DND-41 (cell line): Measurements from ENCODE around the gene ADGRB3.

Source experiments
- ATAC-seq: fragments of 200-7000 bp; cut with Tn5 transposase; 3 replicates; pipeline ENCODE4 v1.9.1; 2021; ENCODE audit warnings: low read depth; ENCODE audit not compliant: insufficient read depth
- DNase-seq: peaks from one replicate; pipeline ENCODE4 v3.0.0-alpha.2; 2020
- H2AFZ ChIP-seq: 2 replicates; pipeline ENCODE4 v1.6.0; 2012; ENCODE audit warnings: low read depth, low read length
- H3K27ac ChIP-seq: 2 replicates; pipeline ENCODE4 v1.5.1; 2012; ENCODE audit warnings: low read length, inconsistent platforms
- H3K27me3 ChIP-seq: fragments of 200-600 bp; sonication (generic); 2 replicates; pipeline ENCODE4 v1.6.0; 2012; ENCODE audit warnings: low read length, mild to moderate bottlenecking, inconsistent platforms; ENCODE audit not compliant: insufficient read depth, poor library complexity
- H3K36me3 ChIP-seq: 2 replicates; pipeline ENCODE4 v1.5.1; 2012; ENCODE audit warnings: low read length, inconsistent platforms; ENCODE audit not compliant: insufficient read depth
- H3K4me1 ChIP-seq: 2 replicates; pipeline ENCODE4 v1.5.1; 2012; ENCODE audit warnings: mild to moderate bottlenecking, low read length; ENCODE audit not compliant: insufficient read depth
- H3K4me2 ChIP-seq: 2 replicates; pipeline ENCODE4 v1.6.0; 2012; ENCODE audit warnings: mild to moderate bottlenecking, moderate library complexity, low read length, inconsistent platforms; ENCODE audit not compliant: insufficient read depth
- H3K4me3 ChIP-seq, 2 experiments: fragments of 200-600 bp in 1 of 2; shearing (Covaris generic) in 1 of 2; 2 replicates each; pipeline ENCODE4 v1.5.1; 2012 to 2016; ENCODE audit warnings: inconsistent platforms in 2 of 2, low read length in 2 of 2, mild to moderate bottlenecking in 2 of 2, low read depth in 1 of 2, moderate library complexity in 1 of 2
- H3K79me2 ChIP-seq: 2 replicates; pipeline ENCODE4 v1.6.0; 2012; ENCODE audit warnings: low read length, inconsistent platforms; ENCODE audit not compliant: insufficient read depth
- H3K9ac ChIP-seq: 2 replicates; pipeline ENCODE4 v1.6.0; 2012; ENCODE audit warnings: low read depth, mild to moderate bottlenecking, inconsistent platforms, low read length, moderate library complexity
- H3K9me3 ChIP-seq: 2 replicates; pipeline ENCODE4 v1.5.1; 2012; ENCODE audit warnings: low read length, moderate library complexity, mild to moderate bottlenecking, inconsistent platforms; ENCODE audit not compliant: insufficient read depth, severe bottlenecking
- H4K20me1 ChIP-seq: 2 replicates; pipeline ENCODE4 v1.6.0; 2012; ENCODE audit warnings: low read length; ENCODE audit not compliant: insufficient read depth
- EZH2 ChIP-seq: IDR thresholded peaks from 3 replicates; pipeline ENCODE4 v1.6.1; 2012; ENCODE audit warnings: borderline replicate concordance, low read depth, mild to moderate bottlenecking, moderate library complexity, low read length, inconsistent platforms; ENCODE audit not compliant: severe bottlenecking
- TF ChIP-seq, protein P1 (sequence below): IDR thresholded peaks from 2 replicates; pipeline ENCODE4 v1.5.1; 2012; ENCODE audit warnings: borderline replicate concordance, low read length, moderate library complexity, mild to moderate bottlenecking; ENCODE audit not compliant: poor library complexity, severe bottlenecking; ENCODE audit errors: extremely low read depth

The ADGRB3 gene

DNA sequence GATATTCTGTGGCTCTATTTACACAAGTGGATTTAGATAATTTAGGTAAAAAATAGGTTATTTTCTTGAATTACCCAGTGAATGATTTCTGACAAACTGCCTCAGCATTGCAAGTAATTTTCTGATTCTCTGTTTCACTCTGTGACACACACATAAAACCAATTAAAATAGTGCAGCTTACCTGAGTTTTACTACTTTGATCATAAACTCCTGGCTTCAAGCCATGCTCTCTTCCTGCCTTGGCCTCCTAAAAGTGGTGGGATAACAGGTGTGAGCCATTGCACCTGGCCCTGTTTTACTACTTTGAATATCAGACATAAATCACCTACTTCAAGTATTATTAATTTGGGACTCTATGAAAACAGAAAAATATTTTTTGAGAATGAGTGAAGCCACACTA is 462.9 kb downstream of the ADGRB3 start:
- DNase-seq (no peak), ATAC-seq (no peak)
- Histone ChIP-seq H3K27ac (no peak overlapping the region), H3K27me3 (no peaks in the 10 kb centered on the region), H3K9ac (no peak overlapping the region), H3K4me2 (no peak overlapping the region), H3K4me3 (no peak overlapping the region), H4K20me1 (no peaks in the 10 kb centered on the region), H3K79me2 (no peaks in the 10 kb centered on the region), H3K9me3 (no peaks in the 10 kb centered on the region), H3K36me3 (no peaks in the 10 kb centered on the region), H3K4me1 (no peaks in the 10 kb centered on the region), H2AFZ (no peak overlapping the region)
- TF ChIP-seq, protein P1, sequence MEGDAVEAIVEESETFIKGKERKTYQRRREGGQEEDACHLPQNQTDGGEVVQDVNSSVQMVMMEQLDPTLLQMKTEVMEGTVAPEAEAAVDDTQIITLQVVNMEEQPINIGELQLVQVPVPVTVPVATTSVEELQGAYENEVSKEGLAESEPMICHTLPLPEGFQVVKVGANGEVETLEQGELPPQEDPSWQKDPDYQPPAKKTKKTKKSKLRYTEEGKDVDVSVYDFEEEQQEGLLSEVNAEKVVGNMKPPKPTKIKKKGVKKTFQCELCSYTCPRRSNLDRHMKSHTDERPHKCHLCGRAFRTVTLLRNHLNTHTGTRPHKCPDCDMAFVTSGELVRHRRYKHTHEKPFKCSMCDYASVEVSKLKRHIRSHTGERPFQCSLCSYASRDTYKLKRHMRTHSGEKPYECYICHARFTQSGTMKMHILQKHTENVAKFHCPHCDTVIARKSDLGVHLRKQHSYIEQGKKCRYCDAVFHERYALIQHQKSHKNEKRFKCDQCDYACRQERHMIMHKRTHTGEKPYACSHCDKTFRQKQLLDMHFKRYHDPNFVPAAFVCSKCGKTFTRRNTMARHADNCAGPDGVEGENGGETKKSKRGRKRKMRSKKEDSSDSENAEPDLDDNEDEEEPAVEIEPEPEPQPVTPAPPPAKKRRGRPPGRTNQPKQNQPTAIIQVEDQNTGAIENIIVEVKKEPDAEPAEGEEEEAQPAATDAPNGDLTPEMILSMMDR: no peak
- TF ChIP-seq EZH2: no peak

DNA sequence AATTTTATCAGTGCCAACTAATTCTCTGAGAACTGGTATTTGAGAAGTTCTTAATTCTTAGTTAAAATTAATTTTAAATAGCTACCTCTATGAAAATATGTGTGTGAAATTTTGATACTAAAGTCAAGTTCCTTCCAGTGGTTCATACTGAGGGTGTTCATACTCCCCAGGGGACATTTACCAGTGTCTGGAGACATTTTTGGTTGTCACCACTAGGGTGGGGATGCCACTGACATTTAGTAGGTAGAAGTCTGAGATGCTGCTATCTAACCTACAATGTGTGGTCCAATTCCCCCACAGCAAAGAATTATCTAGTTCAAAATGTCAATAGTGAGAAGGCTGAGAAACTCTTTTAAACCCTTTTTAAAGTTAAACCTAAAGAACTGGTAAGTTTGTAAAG is 463.8 kb downstream of the ADGRB3 start:
- Histone ChIP-seq H3K4me2 (no peak overlapping the region), H3K79me2 (no peaks in the 10 kb centered on the region), H3K36me3 (no peaks in the 10 kb centered on the region), H3K9ac (no peak overlapping the region), H2AFZ (no peak overlapping the region), H3K4me3 (no peak overlapping the region), H4K20me1 (no peaks in the 10 kb centered on the region), H3K27me3 (no peaks in the 10 kb centered on the region), H3K4me1 (no peaks in the 10 kb centered on the region), H3K27ac (no peak overlapping the region), H3K9me3 (no peaks in the 10 kb centered on the region)
- TF ChIP-seq, protein P1: no peak
- no peak for TF ChIP-seq EZH2
- no peak for DNase-seq
- ATAC-seq: no peak

DNA sequence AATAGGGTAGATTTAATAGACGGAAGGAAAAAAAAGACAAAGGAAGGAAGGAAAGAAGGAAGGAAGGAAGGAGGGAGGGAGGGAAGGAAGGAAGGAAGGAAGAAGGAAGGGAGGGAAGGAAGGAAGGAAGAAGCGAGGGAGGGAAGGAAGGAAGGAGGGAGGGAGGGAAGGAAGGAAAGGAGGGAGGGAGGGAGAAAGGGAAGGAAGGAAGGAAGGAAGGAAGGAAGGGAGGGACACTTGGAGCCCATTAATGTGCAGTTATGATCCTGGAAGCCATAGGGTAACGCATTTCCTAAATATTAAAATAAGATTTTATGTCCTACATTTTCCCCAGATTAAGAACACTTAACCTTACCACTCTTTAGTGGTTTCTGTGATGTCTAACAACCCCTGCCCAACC is 465.7 kb downstream of the ADGRB3 start:
- Histone ChIP-seq H3K27me3 (no peaks in the 10 kb centered on the region), H4K20me1 (no peaks in the 10 kb centered on the region), H3K9me3 (no peaks in the 10 kb centered on the region), H3K4me2 (no peak overlapping the region), H3K4me1 (no peaks in the 10 kb centered on the region), H2AFZ (no peak overlapping the region), H3K27ac (no peak overlapping the region), H3K4me3 (no peak overlapping the region), H3K79me2 (no peaks in the 10 kb centered on the region), H3K9ac (no peak overlapping the region), H3K36me3 (no peaks in the 10 kb centered on the region)
- ATAC-seq (no peak), DNase-seq (no peak)
- no peak for TF ChIP-seq EZH2
- TF ChIP-seq, protein P1: no peak

DNA sequence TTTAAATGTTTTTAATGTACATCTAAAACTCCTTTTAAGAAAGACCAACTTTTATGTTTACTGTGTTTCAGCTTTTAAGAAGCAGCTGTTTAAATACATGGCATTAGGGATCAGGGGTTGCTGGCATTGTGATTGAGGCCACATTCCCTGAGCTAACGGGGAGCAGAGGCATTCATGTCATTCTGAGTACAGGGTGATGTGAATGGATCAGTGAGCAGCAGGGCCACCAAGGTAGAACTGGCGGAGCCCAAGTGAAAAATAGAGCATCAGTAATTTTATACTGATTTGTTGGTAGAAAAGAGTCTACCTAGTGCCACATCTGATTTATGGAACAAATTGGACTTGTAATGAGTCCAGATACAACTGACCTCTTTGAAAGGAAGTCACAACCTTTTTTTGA is 467.3 kb downstream of the ADGRB3 start:
- Histone ChIP-seq H3K36me3 (no peaks in the 10 kb centered on the region), H3K4me3 (no peak overlapping the region), H3K4me1 (no peaks in the 10 kb centered on the region), H3K79me2 (no peaks in the 10 kb centered on the region), H2AFZ (no peak overlapping the region), H3K9ac (no peak overlapping the region), H4K20me1 (no peaks in the 10 kb centered on the region), H3K27me3 (no peaks in the 10 kb centered on the region), H3K9me3 (no peaks in the 10 kb centered on the region), H3K4me2 (no peak overlapping the region), H3K27ac (no peak overlapping the region)
- no peak for TF ChIP-seq EZH2
- TF ChIP-seq, protein P1: no peak
- DNase-seq (no peak), ATAC-seq (no peak)
